ENCODE data around the gene RBM18.

The RBM18 gene

DNA sequence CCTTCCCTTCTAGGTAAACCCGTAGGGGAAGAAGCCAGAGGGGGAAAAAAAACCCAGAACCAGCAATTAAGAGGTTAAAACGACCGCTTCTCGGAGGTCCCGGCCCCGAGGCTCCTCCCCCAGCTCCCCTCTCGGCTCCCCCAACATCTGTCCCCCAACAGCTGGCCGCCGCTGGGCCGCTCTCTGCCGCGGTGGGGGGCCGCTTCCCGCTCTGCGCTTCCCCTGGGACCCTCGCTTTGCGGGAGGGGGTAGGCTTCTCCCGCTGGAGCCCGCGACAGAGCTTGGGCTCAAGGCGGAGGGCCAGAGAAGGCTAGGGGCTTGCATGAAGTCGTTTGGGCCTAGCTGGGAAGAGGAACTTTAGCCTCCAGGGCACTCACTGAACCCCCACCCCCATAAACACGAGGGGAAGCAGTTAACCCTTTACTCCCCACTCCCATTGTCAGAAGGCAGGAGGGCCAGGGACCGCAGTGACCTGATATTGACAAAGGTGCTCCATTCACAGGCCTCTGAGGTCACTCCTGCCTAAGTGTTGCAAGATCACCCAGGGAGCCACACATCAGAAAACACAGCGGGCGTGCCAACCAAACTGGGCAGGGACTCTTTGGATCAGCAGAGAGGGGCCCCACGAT lies 43.3 kb downstream of the RBM18 start:
- DNase-seq (ENCODE audit: low spot score) = no peak

DNA sequence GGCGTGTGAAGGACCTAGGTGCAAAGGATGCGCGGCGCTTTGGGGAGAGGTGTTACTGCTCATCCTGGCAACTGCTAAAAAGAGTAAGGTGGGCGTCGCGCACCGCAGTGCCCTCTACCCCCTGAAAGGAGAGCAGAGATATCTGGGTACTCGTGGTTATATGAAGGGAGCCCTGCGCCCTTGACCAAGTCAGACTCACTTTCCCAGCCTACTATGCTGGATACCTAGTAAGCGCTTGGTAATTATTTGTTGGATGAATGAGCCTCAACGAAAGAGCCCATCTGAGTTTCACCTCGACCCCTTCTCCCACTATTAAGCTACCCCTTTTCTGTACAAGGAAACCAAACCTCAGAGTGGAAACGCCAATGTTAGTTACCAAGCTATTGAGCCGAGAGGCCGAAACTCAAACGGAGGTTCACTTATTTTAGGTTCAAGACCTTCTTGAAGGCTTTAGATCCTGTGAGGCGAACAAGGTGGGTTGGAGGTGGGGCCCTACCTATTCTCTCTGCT lies 43.9 kb downstream of the RBM18 start:
- no peak for DNase-seq (ENCODE audit: low spot score)

DNA sequence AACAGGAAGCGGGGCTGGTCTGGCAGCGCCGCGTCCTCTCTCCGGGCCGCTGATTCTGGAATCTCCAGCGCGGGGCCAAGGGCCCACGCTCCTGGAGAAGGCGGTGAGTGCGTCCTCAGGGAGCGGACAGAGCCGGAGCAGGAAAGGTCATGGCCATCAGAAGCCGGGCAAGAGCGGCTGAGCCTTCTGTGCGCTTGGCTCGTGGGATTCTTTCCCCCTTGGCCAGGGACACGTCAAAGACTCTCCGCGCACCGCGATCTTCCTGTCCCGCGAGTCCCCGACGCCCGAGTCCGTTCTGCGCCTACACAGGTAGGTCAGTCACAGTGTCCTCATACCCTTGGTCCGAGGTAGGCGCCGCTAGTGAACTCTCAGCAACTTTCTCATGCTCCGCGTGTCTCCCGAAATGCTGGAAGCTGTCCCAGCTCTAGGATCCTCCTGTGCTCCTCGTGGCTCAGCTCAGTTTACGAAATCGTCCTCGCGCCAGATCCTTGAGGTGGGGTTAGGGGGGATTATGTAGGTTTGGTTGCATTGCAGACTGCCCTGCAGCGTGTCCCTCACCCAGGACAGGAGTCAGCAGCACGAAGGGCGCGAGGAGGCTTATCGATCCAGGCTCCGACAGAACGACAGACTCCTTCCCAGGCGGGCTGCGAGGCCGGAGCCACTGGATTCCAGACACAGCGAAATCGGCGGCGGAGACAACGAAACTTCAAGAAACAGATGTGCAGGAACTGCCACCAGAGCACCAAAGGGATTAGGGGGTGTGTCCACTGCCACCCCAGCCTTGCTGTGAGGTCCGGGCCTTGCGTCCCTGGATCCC lies 44.6 kb downstream of the RBM18 start:
- no peak for DNase-seq (ENCODE audit: low spot score)

DNA sequence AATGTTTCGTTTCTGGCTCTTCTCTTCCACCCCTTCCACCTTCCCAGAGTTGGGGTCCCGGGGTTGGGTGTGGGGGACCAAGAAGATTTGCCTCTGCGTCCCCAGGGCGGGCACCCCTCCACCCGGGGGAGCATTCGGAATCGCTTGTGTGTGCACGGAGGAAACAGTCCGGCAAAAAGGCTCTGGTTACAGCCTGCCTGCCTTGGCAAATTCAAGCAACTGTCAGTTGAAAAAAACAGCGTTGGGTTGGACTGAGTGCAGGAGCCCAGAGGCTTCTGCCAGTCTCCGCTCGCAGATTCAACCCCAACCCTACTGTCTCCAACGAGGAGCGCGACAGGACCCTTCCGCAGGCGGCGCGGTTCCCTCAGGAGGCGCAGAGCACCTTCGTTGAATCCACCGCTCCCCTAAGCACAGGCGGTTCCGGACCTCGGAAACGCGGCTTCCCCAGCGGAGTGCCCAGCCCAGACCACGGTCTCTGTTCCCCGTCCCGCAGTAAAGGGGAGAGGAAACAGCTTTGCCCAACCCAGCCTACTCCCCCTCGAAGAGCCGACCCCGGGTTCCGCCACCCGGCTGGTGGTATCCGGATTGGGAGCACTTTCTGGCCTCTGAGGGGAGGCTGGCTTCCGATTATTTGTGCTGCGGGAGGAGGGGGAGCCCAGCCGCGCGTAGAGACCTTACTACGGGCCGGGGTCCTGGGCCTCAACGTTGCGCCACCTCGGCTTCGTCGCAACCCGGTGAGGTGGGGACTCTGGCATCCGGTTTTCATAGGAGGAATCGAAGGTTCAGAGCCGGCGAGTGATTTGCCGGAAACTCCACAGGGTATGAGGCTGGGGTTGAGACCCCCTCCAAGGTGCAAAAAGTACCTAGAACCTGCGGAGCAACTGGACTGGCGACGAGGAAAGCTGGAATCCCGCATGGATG lies 45.4 kb downstream of the RBM18 start:
- no peak for DNase-seq (ENCODE audit: low spot score)

DNA sequence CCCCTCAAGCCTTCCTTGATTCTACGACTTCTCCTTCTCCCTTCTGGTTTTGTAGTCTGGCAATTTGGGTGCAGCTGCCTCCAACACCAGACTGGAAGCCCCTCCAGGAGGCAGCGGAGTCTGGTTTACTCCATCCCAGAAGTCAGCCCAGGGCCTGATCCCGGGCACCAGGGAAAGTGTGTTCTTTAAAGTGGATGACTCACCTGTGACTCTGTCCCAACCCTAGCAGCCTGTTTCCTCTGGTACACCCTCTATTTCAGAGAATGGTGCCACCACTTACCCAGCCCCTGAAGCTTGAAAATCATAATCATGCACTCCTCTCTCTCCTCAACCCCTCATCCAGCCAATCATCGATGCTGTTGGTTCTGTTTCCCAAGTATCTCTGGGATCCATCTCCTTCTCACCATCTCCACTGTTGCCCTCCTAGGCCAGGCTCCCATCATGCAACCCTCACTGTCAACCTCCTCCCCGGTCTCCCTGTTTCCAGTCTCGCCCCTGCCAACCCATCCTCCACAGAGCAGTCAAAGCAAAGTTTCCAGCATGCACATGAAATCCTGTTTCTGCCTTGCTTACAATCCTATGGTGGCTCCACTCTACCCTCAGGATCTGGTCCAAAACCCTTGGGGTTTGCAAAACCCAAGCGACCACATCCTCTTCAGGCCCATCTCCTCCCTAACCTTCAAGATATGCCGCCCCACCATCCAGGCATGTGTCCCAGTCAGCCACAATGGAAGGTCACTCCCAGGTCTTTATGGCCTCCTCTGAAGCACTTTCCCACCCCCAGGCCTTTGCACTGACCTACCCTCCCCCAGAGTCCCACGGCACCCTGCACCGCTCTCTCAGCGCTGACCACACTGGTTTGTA lies 46.3 kb downstream of the RBM18 start:
- DNase-seq (ENCODE audit: low spot score) = no peak

DNA sequence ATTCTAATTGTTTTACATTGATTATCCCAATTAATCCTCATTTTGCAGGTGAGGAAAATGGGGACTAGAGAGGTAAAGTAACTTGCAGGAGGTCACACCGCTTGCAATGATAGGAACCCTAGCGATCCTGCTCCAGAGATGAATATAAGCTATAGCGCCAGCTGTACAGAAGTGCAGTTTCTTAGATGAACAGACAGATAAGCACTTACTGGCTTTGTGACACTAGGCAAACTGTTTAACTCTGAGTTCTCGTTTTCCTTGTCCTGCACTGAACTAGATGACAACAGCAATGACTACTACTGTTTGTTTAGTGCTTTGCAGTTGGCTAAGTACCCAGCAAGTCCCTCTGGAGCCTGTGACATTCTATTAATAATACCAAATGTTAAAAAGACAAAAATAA lies 47.0 kb downstream of the RBM18 start:
- DNase-seq (ENCODE audit: low spot score) = no peak

DNA sequence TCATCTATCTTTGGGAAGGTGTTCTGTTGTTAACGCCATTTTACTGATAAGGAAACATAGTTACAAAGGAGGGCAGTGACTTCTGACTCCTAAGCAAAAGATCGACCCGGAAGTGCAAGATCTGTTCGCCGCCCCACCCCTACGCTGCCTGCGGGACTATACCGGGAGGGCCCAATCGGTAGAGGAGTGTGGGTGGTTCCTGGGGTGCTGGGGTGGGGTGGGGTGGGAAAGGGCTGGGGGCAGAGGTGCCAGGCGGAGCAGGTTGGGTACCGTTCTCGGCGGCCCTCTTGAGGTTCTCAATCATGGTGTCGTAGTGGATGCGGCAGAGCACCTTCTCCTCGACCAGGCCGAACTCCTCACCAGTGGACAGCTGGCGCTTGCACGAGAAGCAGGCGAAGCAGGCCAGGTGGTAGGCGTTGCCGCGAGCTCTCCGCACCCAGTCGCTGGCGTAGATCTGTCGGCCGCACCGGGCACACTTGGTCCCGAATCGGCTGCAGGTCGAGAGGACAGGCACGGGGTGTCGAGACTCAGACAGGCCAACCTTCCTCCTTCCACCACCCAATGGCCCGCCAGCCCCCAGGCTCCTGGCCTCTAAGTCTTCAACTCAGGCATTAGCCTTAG lies 47.7 kb downstream of the RBM18 start:
- DNase-seq (ENCODE audit: low spot score) = no peak

DNA sequence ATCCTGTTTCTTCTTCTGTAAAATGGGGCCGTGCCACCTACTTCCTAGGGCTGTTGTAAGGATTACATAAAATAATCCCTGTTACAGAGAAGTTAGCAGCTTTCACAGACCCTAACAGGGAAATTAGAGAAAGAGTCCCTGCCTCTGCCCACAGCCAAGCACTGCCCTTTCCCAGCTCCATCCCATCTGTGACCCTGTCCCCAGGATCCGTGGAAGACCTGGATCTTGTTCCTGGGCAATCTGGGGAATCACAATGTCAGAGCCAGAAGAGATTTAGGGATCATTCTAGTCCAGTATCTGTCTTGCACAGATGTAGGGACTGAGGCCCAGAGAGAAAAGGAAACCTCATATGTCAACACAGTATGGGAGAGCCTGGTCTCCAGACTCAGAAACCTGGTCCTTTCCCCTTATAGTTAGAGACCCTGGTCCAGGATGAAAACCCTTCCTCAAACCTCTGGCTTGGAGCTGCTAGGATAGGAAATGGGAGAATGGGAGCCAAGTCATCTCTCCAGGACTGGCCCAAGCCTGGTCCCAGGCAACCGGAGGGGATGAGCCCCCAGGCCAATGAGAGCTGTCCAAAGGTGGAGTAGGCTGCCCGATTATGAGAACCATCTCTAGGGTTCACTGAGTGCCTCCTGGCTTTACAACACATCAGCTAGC lies 48.4 kb downstream of the RBM18 start:
- DNase-seq (ENCODE audit: low spot score) = no peak

DNA sequence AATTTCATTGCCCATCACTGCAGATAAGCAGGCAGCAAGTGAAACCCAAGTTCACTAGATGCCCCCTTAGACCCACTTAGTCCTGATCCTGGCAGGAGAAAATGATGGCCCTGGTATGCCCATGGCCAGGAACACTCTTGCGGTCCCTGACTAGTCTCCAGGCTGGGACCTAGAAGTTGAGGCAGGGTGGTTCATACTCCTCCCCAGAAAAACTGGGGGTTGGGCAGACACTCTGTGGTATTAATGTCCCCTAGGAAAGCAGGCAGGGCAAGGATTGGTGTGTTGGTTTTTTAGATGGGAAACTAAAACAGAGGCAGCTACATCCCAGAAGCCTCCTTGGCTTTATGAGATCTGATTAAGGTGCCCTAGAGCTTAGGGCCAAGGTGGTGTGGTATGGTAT lies 49.0 kb downstream of the RBM18 start:
- no peak for DNase-seq (ENCODE audit: low spot score)

DNA sequence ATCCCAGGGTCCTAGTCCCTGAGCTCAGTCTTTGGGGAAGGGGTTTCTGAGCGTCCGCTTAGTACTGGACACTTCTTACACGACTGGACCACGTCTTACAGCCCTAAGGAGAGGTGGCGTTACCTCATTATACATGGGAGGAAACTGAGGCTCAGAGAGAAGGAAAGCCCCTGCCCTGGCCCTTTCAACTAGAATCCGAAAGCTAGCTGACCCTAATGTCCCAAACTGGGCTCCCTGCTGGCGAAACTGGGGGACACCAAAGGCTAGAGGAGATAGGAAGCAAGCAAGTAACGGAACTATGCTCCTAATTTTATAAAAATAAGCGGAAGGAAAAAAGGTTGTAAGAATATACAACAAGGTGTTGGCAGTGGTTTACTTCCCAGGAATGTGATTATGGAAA lies 50.1 kb downstream of the RBM18 start:
- DNase-seq (ENCODE audit: low spot score) = no peak

DNA sequence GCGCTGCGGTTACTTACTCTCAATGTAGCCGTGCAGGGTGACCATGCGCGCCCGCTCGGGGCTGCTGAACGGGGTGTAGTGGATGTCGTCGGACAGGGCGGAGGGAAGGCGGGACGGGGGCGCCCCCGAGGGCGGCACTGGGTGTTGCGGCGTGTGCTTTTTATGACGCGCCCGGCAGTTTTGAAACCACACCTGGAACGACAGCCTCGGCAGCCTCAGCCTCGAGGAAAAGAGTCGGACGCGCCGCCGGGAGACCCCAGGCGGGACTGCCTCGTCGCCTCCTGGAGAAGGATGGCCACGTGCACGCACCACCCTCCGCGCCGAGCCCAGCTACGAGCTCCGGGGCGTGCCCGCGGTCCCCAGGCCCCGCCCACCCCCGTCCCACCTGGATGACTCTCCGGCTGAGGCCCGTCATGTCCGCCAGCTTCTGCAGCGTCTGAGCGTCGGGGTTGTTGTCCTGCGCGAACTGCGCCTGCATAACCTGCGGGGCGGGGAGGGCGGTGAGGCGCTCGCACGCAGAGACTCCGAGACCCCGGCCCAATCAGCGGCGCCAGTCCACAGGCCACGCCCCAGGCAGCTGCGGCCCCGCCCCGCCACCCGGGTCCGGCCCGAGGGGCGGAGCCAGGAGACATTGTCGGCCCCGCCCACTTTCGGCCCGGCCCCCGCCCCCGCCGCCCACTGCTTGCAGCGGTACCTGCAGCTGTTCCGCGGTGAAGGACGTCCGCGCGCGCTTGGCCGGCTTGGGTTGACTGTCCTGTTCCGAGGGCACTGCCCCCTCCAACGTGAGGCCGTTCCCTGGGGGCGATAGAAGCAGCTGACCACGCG lies 50.8 kb downstream of the RBM18 start:
- no peak for DNase-seq (ENCODE audit: low spot score)

DNA sequence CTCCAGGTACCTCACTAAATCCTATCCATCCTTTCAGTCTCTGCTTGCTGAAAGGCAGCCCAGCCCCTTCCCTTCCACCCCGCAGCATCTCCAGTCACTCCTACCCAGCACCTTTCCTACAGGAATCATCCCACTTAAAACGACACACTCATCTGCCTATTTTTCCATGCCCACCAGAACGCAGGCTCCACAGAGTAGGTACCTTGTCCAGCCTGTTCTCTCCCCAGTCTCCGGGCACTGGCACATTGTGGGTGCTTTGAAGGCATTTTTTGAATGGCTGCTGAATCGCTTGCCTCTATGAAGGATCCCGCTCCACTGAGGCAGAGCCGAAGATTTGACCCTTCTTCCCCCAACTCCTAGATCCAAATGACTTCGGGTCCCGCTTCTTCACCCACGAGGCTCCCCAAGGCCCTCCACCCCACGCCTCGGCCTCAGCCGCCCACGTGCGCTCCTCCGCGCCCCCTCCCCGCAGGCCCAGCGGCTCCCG lies 51.5 kb downstream of the RBM18 start:
- no peak for DNase-seq (ENCODE audit: low spot score)

DNA sequence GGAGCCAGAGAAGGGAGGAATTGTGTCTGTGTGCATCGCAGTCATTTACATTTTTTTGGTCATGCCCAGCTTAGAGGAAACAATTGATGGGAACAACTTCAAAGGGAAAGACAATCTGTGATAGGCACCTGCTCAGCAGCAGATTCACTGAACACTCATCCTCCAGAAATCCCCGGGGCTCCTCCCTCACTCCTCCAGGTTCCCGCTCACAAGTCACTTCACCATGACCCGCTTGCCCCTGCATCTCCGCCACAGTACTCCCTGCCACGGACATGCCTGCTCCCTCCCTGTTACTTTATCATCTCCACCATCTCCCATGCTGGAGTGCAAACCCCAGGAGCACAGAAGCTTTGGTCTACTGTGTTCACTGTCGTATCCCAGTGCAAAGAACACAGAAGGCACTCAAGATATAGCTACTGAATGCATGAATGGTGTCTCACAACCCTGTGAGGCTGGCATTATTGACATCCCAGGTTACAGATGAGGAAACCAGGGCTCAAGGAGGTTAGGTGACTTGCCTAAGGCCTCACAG lies 52.1 kb downstream of the RBM18 start:
- DNase-seq (ENCODE audit: low spot score) = no peak

DNA sequence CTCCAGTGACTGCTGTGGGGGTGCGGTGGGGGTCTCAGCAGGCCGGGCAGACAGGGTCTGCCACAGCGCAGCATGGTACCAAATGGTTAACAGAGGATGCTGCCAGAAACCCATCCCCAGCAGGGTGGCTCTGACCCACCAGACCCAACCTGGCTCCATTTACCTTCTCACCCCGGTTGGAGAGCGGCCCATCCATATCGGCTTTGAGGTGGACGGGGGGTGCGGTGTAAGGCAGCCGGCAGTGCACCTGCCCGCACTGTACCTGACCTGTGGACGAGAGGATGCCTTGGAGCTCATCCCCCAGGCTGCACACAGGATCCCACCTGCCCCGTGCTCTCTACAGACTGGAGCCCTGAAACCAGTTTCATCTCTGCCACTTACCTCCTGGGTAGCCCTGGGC lies 55.2 kb downstream of the RBM18 start:
- no peak for DNase-seq (ENCODE audit: low spot score)

DNA sequence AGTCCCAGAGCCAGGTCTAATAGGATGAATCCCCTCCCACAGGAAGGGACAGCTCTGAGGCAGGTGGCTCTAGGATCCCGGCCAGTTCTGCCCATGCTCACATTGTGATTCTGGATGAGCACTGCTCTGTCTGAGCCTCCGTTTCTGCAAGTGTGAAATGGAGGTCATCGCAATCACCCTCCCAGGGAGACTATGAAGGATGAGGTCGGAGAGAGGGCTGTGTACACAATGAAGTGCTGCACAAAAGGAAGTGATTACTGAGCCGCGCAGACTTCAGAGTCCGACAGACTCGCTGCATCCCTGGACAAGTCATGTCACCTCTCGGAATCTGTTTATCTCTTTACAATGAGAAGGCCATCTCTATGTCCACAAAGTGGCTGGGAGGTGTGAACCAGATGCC lies 57.5 kb downstream of the RBM18 start:
- DNase-seq (ENCODE audit: low spot score) = no peak

DNA sequence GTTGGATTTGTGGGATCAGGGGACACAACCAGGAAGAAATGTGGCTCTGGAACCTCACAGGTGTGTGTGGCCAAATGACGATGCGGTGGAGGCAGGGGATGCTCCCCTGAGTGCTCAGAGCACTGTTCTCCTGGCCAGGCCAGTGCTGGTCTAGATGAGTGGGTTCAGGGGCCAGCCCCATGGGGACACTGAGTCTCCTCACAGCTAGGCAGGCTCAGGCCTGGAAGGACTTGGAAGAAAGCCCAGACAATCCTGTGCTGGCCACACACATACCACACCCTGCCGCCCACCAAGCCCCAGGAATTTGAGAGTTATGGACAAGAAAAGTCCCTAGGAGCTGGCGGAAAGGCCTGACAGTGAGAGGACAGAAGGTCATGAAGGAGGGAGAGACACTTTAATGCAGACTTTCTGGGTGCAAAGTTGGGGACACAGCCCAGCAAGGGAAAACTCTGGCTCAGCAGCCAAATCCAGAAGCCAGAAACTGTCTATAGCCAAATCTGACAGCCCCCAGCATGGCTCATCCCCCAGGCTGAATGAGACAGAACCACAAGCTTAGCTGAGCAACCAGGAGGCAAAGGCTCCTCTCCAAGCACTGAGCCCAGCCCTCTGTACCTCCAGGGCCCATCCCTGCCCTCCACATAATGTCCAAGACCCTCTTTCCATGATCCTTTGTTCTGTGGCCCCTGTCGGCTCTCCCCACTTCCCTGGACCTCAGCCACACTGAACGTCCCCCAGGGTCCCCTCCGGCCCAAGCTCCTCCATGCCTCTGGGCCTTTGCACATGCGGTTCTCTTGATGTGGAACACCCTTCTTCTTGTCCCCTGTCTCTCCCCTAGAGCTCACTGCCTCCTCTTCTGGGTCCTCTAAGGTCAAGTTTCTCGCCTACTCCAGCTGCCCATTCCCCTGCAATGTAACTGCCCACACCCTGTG lies 58.3 kb downstream of the RBM18 start:
- DNase-seq (ENCODE audit: low spot score) = peak; percentile 90

DNA sequence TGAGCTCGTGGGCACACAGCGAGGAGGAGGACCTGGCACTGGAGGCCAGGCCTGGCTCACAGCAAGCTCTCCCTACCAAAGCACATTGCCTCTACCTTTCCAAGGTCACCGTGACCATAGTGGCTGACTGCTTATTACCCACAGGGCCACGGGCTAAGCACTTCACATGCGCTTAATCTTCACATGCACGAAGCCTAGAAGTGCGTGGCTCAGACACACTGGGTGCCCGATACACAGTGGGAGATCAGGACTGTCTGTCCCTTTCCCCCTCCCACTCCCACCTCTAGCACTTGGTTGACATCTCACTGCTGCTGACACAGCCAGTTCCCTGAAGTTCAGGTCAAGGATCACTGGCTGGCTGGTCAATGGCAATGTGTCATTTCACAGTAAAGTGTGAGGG lies 59.5 kb downstream of the RBM18 start:
- no peak for DNase-seq (ENCODE audit: low spot score)

DNA sequence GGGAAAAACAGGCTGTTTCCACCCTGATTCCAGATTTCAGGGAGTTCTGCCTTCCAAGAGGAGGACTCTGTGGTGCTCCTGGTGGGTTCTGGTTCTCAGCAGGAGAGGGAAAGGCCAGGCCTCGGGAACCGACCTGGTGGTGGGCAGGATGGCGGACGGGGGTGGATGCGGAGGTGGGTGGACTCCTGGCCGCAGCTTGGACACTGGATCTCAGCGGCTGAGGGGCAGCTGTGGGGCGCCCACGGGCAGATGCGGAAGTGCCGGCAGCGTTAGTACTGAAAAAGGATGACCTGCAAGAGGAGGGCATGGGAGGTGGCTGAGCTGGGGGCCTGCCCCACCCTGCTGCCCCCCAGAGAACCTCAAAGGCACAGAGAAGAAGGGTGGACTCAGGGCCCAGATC lies 60.1 kb downstream of the RBM18 start:
- no peak for DNase-seq (ENCODE audit: low spot score)
